Suprapubic skin (tissue), 4 donors: Measurements from ENCODE around the gene PTPRD. TPM values are rescaled to one million over a fixed set of nuclear protein-coding genes. Genes with fewer than 3 reads are reported as not detected.

Experiments
- DNase-seq, 2 donors: peaks; one replicate each; pipeline ENCODE4 v3.0.0-alpha.2; 2019; ENCODE audit warnings: low spot score in 2 of 2
- H3K27ac ChIP-seq: fragments of 200-600 bp; sonication (generic); one replicate; pipeline ENCODE4 v1.5.1; 2019
- H3K27me3 ChIP-seq: fragments of 200-600 bp; sonication (generic); one replicate; pipeline ENCODE4 v1.5.1; 2019
- H3K36me3 ChIP-seq: fragments of 200-600 bp; sonication (generic); one replicate; pipeline ENCODE4 v1.5.1; 2019
- H3K4me1 ChIP-seq: fragments of 200-600 bp; sonication (generic); one replicate; pipeline ENCODE4 v1.5.1; 2019
- H3K4me3 ChIP-seq: fragments of 200-600 bp; sonication (generic); one replicate; pipeline ENCODE4 v1.5.1; 2019; ENCODE audit warnings: mild to moderate bottlenecking
- H3K9me3 ChIP-seq: fragments of 200-600 bp; sonication (generic); one replicate; pipeline ENCODE4 v1.5.1; 2019
- EP300 ChIP-seq: sonication (generic); formaldehyde crosslinking; IDR thresholded peaks from one replicate; pipeline ENCODE4 v1.6.1; 2017; ENCODE audit warnings: antibody characterized with exemption
- POLR2A ChIP-seq, 2 donors: fragments of 450-650 bp; IDR thresholded peaks; one replicate each; pipeline ENCODE4 v1.6.1; 2017; ENCODE audit warnings: antibody characterized with exemption in 2 of 2, mild to moderate bottlenecking in 2 of 2, moderate library complexity in 2 of 2
- POLR2AphosphoS5 ChIP-seq, 3 donors: sonication (generic); formaldehyde crosslinking; IDR thresholded peaks; one replicate each; pipeline ENCODE4 v1.6.1; 2017; ENCODE audit warnings: antibody characterized with exemption in 3 of 3
- whole genome bisulfite sequencing: methylation state at CpG from one replicate; pipeline ENCODE4 v1.1.5; 2018; 5-methylcytosine and 5-hydroxymethylcytosine counted together
- total RNA-seq, 4 donors: library from RNA; depleted of rRNA; stranded (reverse); fragments of >200 nt; gene quantifications; one replicate each; pipeline ENCODE4 v1.1.0, GENCODE V29; 2016
- TF ChIP-seq, protein P1 (sequence below), 2 donors: fragments of 200-600 bp in 1 of 2; fragments of 450-650 bp in 1 of 2; sonication (generic) in 1 of 2; IDR thresholded peaks; one replicate each; pipeline ENCODE4 v1.5.1; 2016 to 2019; ENCODE audit warnings: antibody characterized with exemption in 2 of 2, mild to moderate bottlenecking in 1 of 2, moderate library complexity in 1 of 2

Gene PTPRD
- total RNA-seq, 4 donors from 2014 or later, result 0.49 to 3.3 (median 2.5) TPM

DNA sequence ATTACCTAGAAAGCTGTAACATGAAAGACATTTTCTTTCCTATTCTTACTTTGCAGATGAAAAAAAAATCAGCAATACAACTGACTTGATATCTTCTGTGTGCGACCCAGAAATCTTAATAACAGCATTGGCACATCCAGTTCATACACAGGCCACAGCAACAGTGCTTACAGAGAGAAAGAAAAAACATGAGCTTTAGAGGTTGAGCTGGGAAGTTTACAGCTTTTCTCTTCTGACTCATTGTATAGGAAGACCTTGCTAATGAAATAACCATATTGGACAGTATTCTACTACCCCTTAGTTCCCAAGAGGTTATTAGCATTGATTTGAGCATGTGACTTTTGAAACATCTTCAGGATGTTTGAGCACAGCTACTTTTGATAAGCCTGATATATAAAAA is 1779.8 kb downstream of the PTPRD start:
- Histone ChIP-seq H3K4me3 (no peak overlapping the region), H3K27ac (no peak overlapping the region), H3K36me3 (no peaks in the 10 kb centered on the region), H3K4me1 (no peaks in the 10 kb centered on the region), H3K27me3 (no peaks in the 10 kb centered on the region), H3K9me3 (no peaks in the 10 kb centered on the region)
- no peak for TF ChIP-seq POLR2AphosphoS5 (IDR thresholded peaks at IDR 0.05)
- no peak for TF ChIP-seq EP300
- TF ChIP-seq, protein P1, sequence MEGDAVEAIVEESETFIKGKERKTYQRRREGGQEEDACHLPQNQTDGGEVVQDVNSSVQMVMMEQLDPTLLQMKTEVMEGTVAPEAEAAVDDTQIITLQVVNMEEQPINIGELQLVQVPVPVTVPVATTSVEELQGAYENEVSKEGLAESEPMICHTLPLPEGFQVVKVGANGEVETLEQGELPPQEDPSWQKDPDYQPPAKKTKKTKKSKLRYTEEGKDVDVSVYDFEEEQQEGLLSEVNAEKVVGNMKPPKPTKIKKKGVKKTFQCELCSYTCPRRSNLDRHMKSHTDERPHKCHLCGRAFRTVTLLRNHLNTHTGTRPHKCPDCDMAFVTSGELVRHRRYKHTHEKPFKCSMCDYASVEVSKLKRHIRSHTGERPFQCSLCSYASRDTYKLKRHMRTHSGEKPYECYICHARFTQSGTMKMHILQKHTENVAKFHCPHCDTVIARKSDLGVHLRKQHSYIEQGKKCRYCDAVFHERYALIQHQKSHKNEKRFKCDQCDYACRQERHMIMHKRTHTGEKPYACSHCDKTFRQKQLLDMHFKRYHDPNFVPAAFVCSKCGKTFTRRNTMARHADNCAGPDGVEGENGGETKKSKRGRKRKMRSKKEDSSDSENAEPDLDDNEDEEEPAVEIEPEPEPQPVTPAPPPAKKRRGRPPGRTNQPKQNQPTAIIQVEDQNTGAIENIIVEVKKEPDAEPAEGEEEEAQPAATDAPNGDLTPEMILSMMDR (IDR thresholded peaks at IDR 0.05), result no peak
- no peak for TF ChIP-seq POLR2A (IDR thresholded peaks at IDR 0.05)
- no peak for DNase-seq
- WGBS, result 93% methylated on average over 1 of the region's 1 CpG

DNA sequence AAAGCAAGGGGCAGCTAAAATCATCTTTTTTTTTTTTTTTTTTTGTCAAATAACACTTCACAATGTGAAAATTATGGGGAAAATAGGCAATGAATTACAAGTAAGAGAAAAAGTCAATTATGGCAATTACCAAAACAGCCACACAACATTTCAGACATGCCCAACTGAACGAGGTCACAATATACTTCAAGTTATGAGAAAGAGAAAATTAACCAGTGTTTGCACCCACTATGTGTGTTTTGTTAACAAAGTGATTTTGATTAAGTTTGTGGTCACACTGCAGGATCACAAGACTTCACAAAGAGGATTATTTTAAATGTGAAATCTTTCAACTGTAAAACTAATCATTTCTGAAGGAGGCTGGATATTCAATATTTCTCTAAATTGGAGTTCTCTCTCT is 1780.4 kb downstream of the PTPRD start:
- no peaks in the 10 kb centered on the region for H3K9me3 ChIP-seq
- no peak overlapping the region for H3K4me3 ChIP-seq
- WGBS, result 78% methylated on average over 1 of the region's 1 CpG
- H3K27me3 ChIP-seq, result no peaks in the 10 kb centered on the region
- no peaks in the 10 kb centered on the region for H3K4me1 ChIP-seq
- H3K36me3 ChIP-seq, result no peaks in the 10 kb centered on the region
- TF ChIP-seq EP300 (no peak), POLR2A (IDR thresholded peaks at IDR 0.05) (no peak), POLR2AphosphoS5 (IDR thresholded peaks at IDR 0.05) (no peak)
- TF ChIP-seq, protein P1 (IDR thresholded peaks at IDR 0.05), result no peak
- no peak overlapping the region for H3K27ac ChIP-seq
- no peak for DNase-seq

DNA sequence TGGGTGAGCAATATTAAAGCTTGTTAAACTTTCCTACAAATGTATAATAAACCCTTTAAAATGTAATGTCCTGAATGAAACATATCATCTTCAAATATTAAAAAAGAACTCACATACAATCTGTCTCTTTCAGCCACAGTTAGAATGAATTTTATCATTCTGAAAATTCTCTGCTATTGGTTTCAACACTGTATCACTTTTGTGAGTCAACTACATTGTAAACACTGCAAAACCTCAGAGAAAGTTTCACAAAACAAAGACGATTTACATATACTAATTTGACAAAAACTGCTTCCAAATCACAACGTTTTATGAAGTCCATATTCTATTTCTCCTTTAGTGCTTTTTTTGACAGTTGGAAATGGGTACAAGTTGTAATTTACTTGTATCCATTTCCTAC is 1781.2 kb downstream of the PTPRD start:
- TF ChIP-seq EP300 (no peak), POLR2AphosphoS5 (IDR thresholded peaks at IDR 0.05) (no peak), POLR2A (IDR thresholded peaks at IDR 0.05) (no peak)
- TF ChIP-seq, protein P1 (IDR thresholded peaks at IDR 0.05), result no peak
- no peaks in the 10 kb centered on the region for H3K36me3 ChIP-seq
- no peaks in the 10 kb centered on the region for H3K27me3 ChIP-seq
- WGBS, result 77% methylated on average over 2 of the region's 2 CpGs
- DNase-seq, result no peak
- H3K4me3 ChIP-seq, result no peak overlapping the region
- no peak overlapping the region for H3K27ac ChIP-seq
- no peaks in the 10 kb centered on the region for H3K9me3 ChIP-seq
- H3K4me1 ChIP-seq, result no peaks in the 10 kb centered on the region

DNA sequence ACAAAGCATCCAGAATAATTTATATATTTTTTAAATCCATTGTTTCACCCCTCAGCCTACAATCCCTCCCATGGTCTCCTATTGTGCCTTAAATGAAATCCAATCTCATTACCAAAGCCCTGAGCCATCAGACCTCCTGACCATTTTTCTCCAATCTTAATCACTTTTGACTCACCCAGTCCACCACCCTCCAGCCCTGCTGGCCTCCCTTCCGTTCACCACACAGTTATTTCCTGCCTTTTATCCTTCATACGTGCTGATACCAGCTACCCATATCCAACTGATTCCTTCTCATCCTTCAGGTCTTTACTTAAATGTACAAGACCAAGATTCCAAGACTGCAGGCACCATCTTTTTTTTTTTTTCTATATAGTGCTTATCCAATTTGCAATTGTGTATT is 1786.5 kb downstream of the PTPRD start:
- 82% methylated on average over 2 of the region's 2 CpGs for WGBS
- no peaks in the 10 kb centered on the region for H3K36me3 ChIP-seq
- H3K27me3 ChIP-seq, result no peaks in the 10 kb centered on the region
- H3K9me3 ChIP-seq, result no peaks in the 10 kb centered on the region
- DNase-seq, result no peak
- no peak overlapping the region for H3K27ac ChIP-seq
- H3K4me3 ChIP-seq, result no peak overlapping the region
- H3K4me1 ChIP-seq, result no peaks in the 10 kb centered on the region
- no peak for TF ChIP-seq POLR2AphosphoS5 (IDR thresholded peaks at IDR 0.05)
- TF ChIP-seq EP300, result no peak
- TF ChIP-seq, protein P1 (IDR thresholded peaks at IDR 0.05), result no peak
- TF ChIP-seq POLR2A (IDR thresholded peaks at IDR 0.05), result no peak

DNA sequence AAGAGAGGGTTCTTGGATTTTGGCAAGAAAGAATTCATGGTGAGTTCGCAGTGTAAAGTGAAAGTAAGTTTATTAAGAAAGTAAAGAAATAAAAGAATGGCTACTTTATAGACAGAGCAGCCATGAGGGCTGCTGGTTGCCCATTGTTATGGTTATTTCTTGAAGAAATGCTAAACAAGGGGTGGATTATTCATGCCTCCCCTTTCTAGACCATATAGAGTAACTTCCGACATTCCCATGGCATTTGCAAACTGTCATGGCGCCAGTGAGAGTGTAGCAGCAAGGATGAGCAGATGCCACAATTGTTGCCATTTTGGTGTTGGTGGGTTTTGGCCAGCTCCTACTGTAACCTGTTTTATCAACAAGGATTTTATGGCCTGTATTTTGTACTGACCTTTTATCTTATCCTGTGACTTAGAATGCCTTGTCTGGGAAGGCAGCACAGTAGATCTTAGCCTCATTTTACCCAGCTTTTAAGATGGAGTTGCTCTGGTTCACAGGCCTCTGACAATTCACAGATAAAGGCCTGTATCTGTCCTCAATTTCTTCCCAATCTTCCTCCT is 1787.1 kb downstream of the PTPRD start:
- H3K9me3 ChIP-seq, result no peaks in the 10 kb centered on the region
- WGBS, result 86% methylated on average over 3 of the region's 3 CpGs
- no peaks in the 10 kb centered on the region for H3K36me3 ChIP-seq

More for the DNA sequence above, 1787.1 kb downstream of the PTPRD start:
- no peak for DNase-seq
- H3K4me3 ChIP-seq, result no peak overlapping the region
- no peaks in the 10 kb centered on the region for H3K27me3 ChIP-seq
- no peak overlapping the region for H3K27ac ChIP-seq
- TF ChIP-seq, protein P1 (IDR thresholded peaks at IDR 0.05), result no peak
- TF ChIP-seq POLR2A (IDR thresholded peaks at IDR 0.05), result no peak
- no peak for TF ChIP-seq EP300
- no peak for TF ChIP-seq POLR2AphosphoS5 (IDR thresholded peaks at IDR 0.05)
- H3K4me1 ChIP-seq, result no peaks in the 10 kb centered on the region
